ENCODE data around the gene CCT7.

DNA sequence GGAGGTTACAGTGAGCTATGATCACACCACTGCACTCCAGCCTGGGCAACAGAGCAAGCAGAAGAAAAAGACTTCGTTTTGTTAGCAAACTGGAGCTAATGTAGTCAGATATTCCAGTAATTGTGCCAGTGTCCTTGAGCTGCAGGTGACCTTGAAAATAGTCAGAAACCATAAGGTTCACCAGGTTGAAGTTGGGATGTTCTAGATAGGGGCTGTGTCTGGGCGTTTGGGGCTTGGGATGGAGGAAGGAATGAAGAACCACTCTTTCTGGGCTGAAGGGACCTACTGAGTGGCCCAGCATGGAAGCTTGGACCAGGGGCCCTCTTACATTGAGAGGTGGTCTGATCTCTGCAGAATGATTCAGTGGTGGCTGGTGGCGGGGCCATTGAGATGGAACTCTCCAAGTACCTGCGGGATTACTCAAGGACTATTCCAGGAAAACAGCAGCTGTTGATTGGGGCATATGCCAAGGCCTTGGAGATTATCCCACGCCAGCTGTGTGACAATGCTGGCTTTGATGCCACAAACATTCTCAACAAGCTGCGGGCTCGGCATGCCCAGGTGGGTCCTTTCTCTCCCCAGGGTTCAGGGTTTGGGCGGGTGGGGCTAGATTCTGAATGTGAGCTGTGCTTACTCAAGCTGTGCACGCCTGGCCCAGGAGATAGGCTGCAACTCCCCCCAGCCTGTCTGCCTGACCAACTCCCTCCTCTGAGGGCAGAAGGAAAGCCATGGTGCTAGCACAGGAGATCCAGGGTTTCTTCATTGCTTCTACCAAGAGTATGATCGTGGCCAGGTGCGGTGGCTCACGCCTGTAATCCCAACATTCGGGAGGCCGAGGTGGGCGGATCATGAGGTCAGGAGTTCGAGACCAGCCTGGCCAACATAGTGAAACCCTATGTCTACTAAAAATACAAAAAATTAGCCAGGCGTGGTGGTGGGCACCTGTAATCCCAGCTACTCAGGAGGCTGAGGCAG lies 17.1 kb downstream of the CCT7 start:
- TF ChIP-seq GATA2 (IDR thresholded peaks at IDR 0.05; ENCODE audit: insufficient read depth, insufficient read length, low read depth, low read length) (no peak), EZH2 (IDR thresholded peaks at IDR 0.05; ENCODE audit: borderline replicate concordance, low read depth, low read length, severe bottlenecking) (no peak), POLR2A (IDR thresholded peaks at IDR 0.05; ENCODE audit: low read depth, low read length) (no peak)
- TF ChIP-seq, protein P1, sequence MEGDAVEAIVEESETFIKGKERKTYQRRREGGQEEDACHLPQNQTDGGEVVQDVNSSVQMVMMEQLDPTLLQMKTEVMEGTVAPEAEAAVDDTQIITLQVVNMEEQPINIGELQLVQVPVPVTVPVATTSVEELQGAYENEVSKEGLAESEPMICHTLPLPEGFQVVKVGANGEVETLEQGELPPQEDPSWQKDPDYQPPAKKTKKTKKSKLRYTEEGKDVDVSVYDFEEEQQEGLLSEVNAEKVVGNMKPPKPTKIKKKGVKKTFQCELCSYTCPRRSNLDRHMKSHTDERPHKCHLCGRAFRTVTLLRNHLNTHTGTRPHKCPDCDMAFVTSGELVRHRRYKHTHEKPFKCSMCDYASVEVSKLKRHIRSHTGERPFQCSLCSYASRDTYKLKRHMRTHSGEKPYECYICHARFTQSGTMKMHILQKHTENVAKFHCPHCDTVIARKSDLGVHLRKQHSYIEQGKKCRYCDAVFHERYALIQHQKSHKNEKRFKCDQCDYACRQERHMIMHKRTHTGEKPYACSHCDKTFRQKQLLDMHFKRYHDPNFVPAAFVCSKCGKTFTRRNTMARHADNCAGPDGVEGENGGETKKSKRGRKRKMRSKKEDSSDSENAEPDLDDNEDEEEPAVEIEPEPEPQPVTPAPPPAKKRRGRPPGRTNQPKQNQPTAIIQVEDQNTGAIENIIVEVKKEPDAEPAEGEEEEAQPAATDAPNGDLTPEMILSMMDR (IDR thresholded peaks at IDR 0.05; ENCODE audit: extremely low read depth in 1 of 2, insufficient read depth in 1 of 2, low read depth in 1 of 2, low read length in 2 of 2), result no peak

All from endothelial cell of umbilical vein (primary cell).